Measurements from ENCODE around the gene FAT1.

The FAT1 gene

GRCh38 chr4:186569533-186570192 is 154.0 kb downstream of the FAT1 start:
- no peak for DNase-seq (ENCODE audit: low read depth)

GRCh38 chr4:186566068-186566467 is 157.6 kb downstream of the FAT1 start:
- DNase-seq (ENCODE audit: low read depth), result no peak

DNA sequence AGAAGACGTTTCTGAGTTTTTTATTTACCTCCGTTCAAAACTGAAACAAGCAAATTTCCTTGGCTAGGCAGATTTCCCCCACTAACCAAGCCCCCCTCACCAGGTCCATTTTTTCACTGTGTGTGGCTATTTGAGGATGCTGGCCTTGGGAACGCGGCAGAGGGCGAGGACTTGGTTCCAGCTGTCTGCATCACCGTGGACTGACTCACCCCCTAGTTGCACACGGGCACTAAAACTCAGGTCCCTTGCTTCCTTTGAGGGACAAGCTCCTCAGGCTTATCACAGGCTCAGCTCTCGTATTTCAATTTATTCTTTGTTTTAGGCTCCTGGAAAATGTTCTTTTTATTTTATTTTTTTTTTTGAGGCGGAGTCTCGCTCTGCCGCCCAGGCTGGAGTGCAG is 159.9 kb downstream of the FAT1 start:
- no peak for DNase-seq (ENCODE audit: low read depth)

- DNase-seq (ENCODE audit: low read depth), result no peak
These were observed 161.9 kb downstream of the FAT1 start for GRCh38 chr4:186561748-186562147.

DNA sequence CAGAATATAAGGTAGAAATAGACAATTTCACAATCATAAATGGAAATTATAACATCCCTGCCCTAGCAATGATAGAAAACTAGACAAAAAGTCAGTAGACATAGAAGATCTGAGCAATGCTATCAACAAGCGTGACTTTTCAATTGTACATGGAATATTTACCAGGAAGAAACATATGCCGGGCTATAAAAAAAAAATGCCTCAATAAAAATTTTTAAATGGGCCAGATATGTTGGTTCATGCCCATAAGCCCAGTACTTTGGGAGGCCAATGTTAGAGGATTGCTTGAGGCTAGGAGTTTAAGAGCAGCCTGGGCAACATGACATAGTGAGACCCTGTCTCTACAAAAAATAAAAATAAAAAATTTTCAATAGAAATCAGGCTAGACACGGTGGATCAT is 163.0 kb downstream of the FAT1 start:
- DNase-seq (ENCODE audit: low read depth), result no peak

DNA sequence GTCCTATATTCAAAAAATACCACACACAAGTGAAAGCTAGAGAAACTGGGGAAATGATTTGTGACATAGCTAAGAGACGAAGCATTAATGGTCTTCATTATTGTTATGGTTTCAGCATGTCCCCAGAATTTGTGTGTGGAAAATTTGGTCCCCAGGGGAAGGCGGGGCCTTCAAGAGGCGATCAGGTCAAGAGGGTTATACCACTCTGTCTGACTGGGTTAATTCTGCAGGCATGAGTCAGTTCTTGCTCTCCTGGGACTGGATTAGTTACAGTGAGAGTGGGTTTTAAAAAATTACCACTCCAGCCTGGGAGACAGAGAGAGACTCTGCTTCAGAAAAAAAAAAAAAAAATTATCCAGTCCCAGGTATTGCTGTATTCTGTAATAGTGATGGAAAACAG is 166.2 kb downstream of the FAT1 start:
- no peak for DNase-seq (ENCODE audit: low read depth)

GRCh38 chr4:186557061-186557460 is 166.6 kb downstream of the FAT1 start:
- no peak for DNase-seq (ENCODE audit: low read depth)

GRCh38 chr4:186554914-186555827 is 168.5 kb downstream of the FAT1 start, which contains the start of gene MTNR1A:
MTNR1A (minus strand) TSS chr4:186555567; CDS start chr4:186555365, 202 bp downstream.
- no peak for DNase-seq (ENCODE audit: low read depth)

- no peak for DNase-seq (ENCODE audit: low read depth)
These were observed 169.1 kb downstream of the FAT1 start for GRCh38 chr4:186554539-186554913.

DNA sequence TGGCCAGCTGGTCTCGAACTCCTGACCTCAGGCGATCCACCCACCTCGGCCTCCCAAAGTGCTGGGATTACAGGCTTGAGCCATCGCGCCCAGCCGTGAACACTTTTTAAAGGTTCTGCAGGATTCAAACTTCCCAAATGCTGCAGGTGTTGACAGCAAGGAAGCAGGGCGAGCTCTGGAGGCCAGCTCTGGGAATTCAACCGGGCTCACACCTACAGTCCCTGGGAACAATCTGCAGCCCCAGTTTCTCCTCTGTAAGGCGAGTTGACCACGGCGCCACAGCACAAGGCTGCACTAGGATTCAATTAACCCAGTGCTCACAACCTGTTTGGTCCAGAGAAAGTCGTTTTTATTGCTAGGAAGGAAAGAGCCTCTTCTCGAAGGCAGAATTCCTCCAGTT is 169.9 kb downstream of the FAT1 start:
- DNase-seq (ENCODE audit: low read depth), result no peak

- DNase-seq (ENCODE audit: low read depth), result no peak
These were observed 171.8 kb downstream of the FAT1 start for GRCh38 chr4:186551849-186552248.

DNA sequence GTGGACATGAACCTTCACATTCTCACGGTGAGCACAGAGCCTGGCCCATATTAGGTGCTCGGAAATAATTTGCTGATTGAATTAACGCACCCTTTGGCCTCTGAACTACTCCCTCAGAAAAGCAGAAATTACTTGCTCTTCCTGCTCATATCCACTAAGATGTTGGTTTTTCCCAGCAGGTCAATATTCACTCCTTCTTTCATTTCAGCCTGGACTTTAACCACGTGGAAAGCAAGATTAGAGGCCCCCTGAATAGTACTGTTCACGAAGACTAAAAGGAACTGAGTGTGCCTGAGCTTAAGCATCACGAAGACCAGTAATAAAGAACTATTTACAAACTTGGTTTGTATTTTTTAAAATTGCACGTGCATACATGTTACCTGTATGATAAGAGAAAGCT is 178.2 kb downstream of the FAT1 start:
- DNase-seq (ENCODE audit: low read depth), result no peak

- no peak for DNase-seq (ENCODE audit: low read depth)
These were observed 180.4 kb downstream of the FAT1 start for GRCh38 chr4:186543206-186543605.

DNA sequence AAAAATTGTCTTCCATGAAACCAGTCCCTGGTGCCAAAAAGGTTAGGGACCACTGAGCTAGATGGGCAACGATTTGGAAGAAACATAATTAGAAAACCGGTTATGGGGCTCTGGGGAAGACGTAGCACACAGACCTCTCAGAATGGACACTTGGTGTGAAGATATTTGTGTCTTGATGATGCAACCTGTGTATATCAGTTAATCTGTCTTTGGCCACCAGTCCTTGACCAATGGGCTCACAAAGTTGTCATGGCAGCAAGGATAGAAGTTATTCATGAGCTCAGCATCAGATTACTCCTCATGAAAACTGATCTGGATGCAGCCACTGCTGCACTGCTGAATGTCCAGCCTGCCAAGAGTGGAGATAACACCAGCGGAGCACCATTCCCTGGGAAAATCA is 181.9 kb downstream of the FAT1 start:
- DNase-seq (ENCODE audit: low read depth), result no peak

DNA sequence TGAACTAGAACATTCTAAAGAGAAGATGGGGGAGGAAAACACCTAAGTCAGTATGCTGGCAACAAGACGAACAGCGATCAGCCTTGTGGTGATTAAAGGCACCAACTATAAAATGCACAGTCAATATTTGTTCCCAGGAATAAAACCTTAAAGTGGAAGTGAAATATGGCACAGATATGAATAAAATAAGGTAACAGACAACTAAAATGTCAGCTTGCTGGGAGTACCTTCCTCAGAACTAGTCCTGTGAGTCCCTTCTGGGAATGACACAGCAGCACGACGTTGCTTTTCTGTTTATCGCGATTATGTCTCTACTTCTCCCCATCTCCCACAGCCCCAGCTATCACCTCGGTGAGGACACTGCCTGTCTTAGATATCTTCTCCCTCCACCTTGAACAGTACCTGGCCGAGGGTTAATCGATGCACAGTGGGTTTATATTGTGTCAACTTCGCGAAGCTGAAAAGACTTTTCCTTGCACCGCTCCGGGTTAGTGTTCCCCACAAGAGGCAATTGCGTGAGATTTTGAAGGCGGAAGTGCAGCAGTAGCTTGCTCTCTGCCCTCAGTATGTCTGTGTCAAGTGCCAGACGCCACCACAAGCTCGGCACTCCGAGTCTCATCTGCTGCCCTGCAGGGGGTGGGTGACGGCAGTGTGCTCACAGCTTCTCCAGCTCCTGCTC is 185.7 kb downstream of the FAT1 start:
- no peak for DNase-seq (ENCODE audit: low read depth)

All from stimulated activated CD8-positive, alpha-beta memory T cell treated with anti-CD3 and anti-CD28 coated beads, Interleukin-15, amount 100 ng/mL, for 24 hours (primary cell).